GM11168 (cell line): ENCODE results near the gene MIPOL1.

Experiments used
- in situ Hi-C: fragments of 300-500 bp; cut with MboI; formaldehyde crosslinking; loops from one replicate; pipeline ENCODE4 v1.12.0; 2022; ENCODE audit warnings: low sequenced_read_pairs; ENCODE audit not compliant: unreplicated experiment

The MIPOL1 gene

GRCh38 chr14:37591941-37592481, 394.3 kb downstream of the MIPOL1 start:
- in situ Hi-C loops, result loop anchor here (25.0 kb wide), 1 partner anchor 1055 kb away; no protein-coding TSS in a partner anchor

GRCh38 chr14:37592482-37593408, 395.0 kb downstream of the MIPOL1 start:
- in situ Hi-C loops, result loop anchor here (25.0 kb wide), 1 partner anchor 1055 kb away; no protein-coding TSS in a partner anchor

- in situ Hi-C loops, result loop anchor here (25.0 kb wide), 1 partner anchor 1056 kb away; no protein-coding TSS in a partner anchor
These were observed 395.9 kb downstream of the MIPOL1 start for GRCh38 chr14:37593511-37594237.

GRCh38 chr14:37594238-37594970, 396.7 kb downstream of the MIPOL1 start:
- in situ Hi-C loops, result loop anchor here (25.0 kb wide), 1 partner anchor 1057 kb away; no protein-coding TSS in a partner anchor

GRCh38 chr14:37594971-37595808, 397.5 kb downstream of the MIPOL1 start, which contains the start of the genes FOXA1 and TTC6:
TSS of gene FOXA1 (minus strand) at chr14:37595249. CDS start at chr14:37594972, 277 bp downstream.
TSS of gene TTC6 (plus strand) at chr14:37595629. CDS start at chr14:37622065, 26,436 bp downstream.
- in situ Hi-C loops, result loop anchor here (25.0 kb wide), 1 partner anchor 1058 kb away; no protein-coding TSS in a partner anchor

- in situ Hi-C loops, result loop anchor here (25.0 kb wide), 1 partner anchor 1059 kb away; no protein-coding TSS in a partner anchor
These were observed 398.3 kb downstream of the MIPOL1 start for GRCh38 chr14:37595809-37596621.

- in situ Hi-C loops, result loop anchor here (25.0 kb wide), 1 partner anchor 1060 kb away; no protein-coding TSS in a partner anchor
These were observed 399.2 kb downstream of the MIPOL1 start for GRCh38 chr14:37596790-37597472.

GRCh38 chr14:37597538-37597913, 399.8 kb downstream of the MIPOL1 start:
- in situ Hi-C loops, result loop anchor here (25.0 kb wide), 1 partner anchor 1060 kb away; no protein-coding TSS in a partner anchor

GRCh38 chr14:37597914-37598746, 400.4 kb downstream of the MIPOL1 start:
- in situ Hi-C loops, result loop anchor here (25.0 kb wide), 1 partner anchor 1061 kb away; no protein-coding TSS in a partner anchor

GRCh38 chr14:37598747-37599506, 401.2 kb downstream of the MIPOL1 start:
- in situ Hi-C loops, result loop anchor here (25.0 kb wide), 1 partner anchor 1062 kb away; no protein-coding TSS in a partner anchor

- in situ Hi-C loops, result loop anchor here (25.0 kb wide), 1 partner anchor 1062 kb away; no protein-coding TSS in a partner anchor
These were observed 402.0 kb downstream of the MIPOL1 start for GRCh38 chr14:37599507-37600368.

- in situ Hi-C loops, result no loop called here
These were observed 403.4 kb downstream of the MIPOL1 start for GRCh38 chr14:37600880-37601741.

GRCh38 chr14:37601865-37602264, 404.1 kb downstream of the MIPOL1 start:
- in situ Hi-C loops, result no loop called here
